Activated CD8-positive, alpha-beta T cell treated with anti-CD3 and anti-CD28 coated beads for 36 hours (primary cell): ENCODE data around the gene AGL. TPM values are rescaled to one million over a fixed set of nuclear protein-coding genes. Genes with fewer than 3 reads are reported as not detected.

Experiments used
- ATAC-seq: fragments of 200-7000 bp; cut with Tn5 transposase; one replicate; pipeline ENCODE4 v1.10.0; 2021; ENCODE audit warnings: mild to moderate bottlenecking, moderate library complexity
- CTCF ChIA-PET: fragments of 350-600 bp; sonication (Branson Sonifier 250); formaldehyde crosslinking; loops from one replicate; lab custom pipeline; 2021; ENCODE audit warnings: antibody characterized with exemption; lab: Charles Lee
- POLR2A ChIA-PET: fragments of 350-600 bp; sonication (Branson Sonifier 250); formaldehyde crosslinking; loops from one replicate; lab custom pipeline; 2021; ENCODE audit warnings: antibody characterized with exemption; lab: Charles Lee
- DNase-seq: peaks from one replicate; pipeline ENCODE4 v3.0.0-alpha.2; 2020
- H3K27ac Mint-ChIP-seq: one replicate; pipeline ENCODE4 v1.8.0; 2021; ENCODE audit warnings: mild to moderate bottlenecking, mixed read lengths
- H3K27me3 Mint-ChIP-seq: one replicate; pipeline ENCODE4 v1.8.0; 2021; ENCODE audit warnings: mixed read lengths
- H3K36me3 Mint-ChIP-seq: one replicate; pipeline ENCODE4 v1.8.0; 2021; ENCODE audit warnings: low read depth, mixed read lengths
- H3K4me1 Mint-ChIP-seq: one replicate; pipeline ENCODE4 v1.8.0; 2021; ENCODE audit warnings: low read depth, mixed read lengths
- H3K4me3 Mint-ChIP-seq: one replicate; pipeline ENCODE4 v1.8.0; 2021; ENCODE audit warnings: mild to moderate bottlenecking, moderate library complexity, mixed read lengths
- H3K9me3 Mint-ChIP-seq: one replicate; pipeline ENCODE4 v1.8.0; 2021; ENCODE audit warnings: mixed read lengths
- CTCF ChIP-seq: fragments of 200-600 bp; IDR thresholded peaks from one replicate; pipeline ENCODE4 v1.8.0; 2022; ENCODE audit warnings: antibody characterized with exemption, mild to moderate bottlenecking
- intact Hi-C: fragments of 100-400 bp; cut with micrococcal nuclease; formaldehyde crosslinking; loops from one replicate; pipeline ENCODE4 v1.10.0; 2022
- total RNA-seq, 2 experiments: library from RNA; stranded (reverse); gene quantifications; one replicate each; pipeline ENCODE4 v1.2.3, GENCODE V29; 2021

The AGL gene
- total RNA-seq, 2 experiments from 2014 or later, result 14.2 to 14.5 TPM

GRCh38 chr1:99811075-99811474 lies 39.1 kb upstream of the AGL start:
- DNase-seq (no peak), ATAC-seq (no peak)
- Mint-ChIP-seq H3K4me3 (no peak overlapping the region), H3K36me3 (no peaks in the 10 kb centered on the region), H3K27me3 (peaks cover 13% of the 10 kb centered on the region), H3K9me3 (no peaks in the 10 kb centered on the region), H3K27ac (no peak overlapping the region), H3K4me1 (peaks cover 18% of the 10 kb centered on the region)
- ChIA-PET CTCF (interaction anchor here (0.6 to 1.3 kb wide), 2 partner anchors 9 to 1058 kb away, joined by 3 read pairs; no protein-coding TSS in a partner anchor), POLR2A (no interaction called here)
- intact Hi-C loops, result no loop called here
- no peak for TF ChIP-seq CTCF

DNA sequence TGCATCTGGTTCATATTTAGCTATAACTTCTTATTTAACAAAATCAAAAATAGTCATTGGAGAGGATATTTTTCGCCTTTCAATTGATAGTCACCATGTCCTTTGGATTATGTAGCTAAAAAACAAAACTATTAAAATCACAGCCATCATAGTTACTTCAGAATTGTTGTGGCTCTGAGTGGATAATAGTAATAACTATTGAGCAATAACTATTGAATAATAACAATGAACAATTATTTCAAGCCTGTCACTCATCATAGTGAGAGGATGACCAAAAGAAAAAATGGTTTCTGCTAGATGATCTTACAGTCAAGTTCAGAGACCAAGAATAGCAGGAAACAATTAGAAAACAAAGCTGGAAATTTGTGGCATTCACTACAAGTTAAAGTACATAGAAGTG lies 38.4 kb upstream of the AGL start:
- DNase-seq (no peak), ATAC-seq (no peak)
- H3K27me3 Mint-ChIP-seq, result peaks cover 13% of the 10 kb centered on the region
- H3K4me3 Mint-ChIP-seq, result no peak overlapping the region
- H3K36me3 Mint-ChIP-seq, result no peaks in the 10 kb centered on the region
- intact Hi-C loops, result no loop called here
- TF ChIP-seq CTCF, result no peak
- no peak overlapping the region for H3K27ac Mint-ChIP-seq
- H3K4me1 Mint-ChIP-seq, result peaks cover 18% of the 10 kb centered on the region
- POLR2A ChIA-PET, result interaction anchor here (1.1 kb wide), 1 partner anchor 158 kb away, joined by 4 read pairs; the partner anchor contains the start of gene SLC35A3
- CTCF ChIA-PET, result interaction anchor here (1.3 kb wide), 1 partner anchor 1057 kb away, joined by 3 read pairs; no protein-coding TSS in a partner anchor
- H3K9me3 Mint-ChIP-seq, result no peaks in the 10 kb centered on the region

DNA sequence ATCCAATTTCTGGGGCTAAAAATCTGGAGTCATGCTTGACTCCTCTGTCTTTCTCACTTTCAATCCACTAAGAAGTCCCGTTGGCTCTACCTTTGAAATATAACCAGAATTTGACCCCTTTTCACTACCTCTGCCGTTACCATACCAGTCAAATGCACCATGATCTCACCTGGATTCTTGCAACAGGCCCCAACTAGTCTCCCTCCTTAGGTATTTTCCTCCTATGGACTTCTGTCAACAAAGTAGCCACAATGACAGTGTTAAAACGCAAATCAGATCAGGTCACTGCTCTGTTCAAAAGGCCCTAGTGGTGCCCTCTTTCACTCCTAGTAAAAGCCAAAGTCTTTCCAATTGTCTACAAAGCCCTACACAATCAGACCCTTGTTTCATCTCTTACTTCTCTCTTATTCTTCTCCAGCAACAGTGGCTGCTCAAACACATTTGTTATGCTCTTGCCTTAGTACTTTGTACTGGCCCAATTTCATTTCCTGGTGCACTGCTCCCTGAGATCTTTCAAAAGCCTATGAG lies 35.7 kb upstream of the AGL start:
- Mint-ChIP-seq H3K27me3 (peaks cover 4% of the 10 kb centered on the region), H3K36me3 (no peaks in the 10 kb centered on the region), H3K27ac (no peak overlapping the region), H3K4me1 (peaks cover 6% of the 10 kb centered on the region), H3K9me3 (no peaks in the 10 kb centered on the region), H3K4me3 (no peak overlapping the region)
- ChIA-PET CTCF (no interaction called here), POLR2A (no interaction called here)
- no peak for DNase-seq
- intact Hi-C loops, result no loop called here
- TF ChIP-seq CTCF, result no peak
- ATAC-seq, result no peak

DNA sequence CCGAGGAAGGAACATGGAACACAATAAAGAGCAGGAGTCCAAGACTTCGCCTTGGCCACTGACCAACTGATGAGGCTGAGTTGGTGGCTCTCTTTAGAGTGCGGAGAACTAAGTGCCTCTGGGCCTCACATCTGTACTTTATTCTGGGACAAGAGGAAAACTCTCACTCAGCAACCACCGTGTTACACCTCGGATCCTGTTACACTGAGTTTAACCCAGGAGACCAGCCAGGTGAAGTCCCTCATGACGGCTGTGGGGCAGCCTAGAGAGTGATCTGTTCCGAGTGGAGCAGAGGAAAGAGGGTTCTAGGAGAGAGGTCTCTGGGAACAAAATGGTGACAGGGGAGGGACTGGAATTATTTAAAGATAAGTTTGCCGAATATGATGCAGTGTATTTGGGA lies 33.5 kb upstream of the AGL start:
- peaks cover 4% of the 10 kb centered on the region for H3K27me3 Mint-ChIP-seq
- POLR2A ChIA-PET, result no interaction called here
- no peak for DNase-seq
- no peak overlapping the region for H3K27ac Mint-ChIP-seq
- no peaks in the 10 kb centered on the region for H3K9me3 Mint-ChIP-seq
- no peak for ATAC-seq
- no peak overlapping the region for H3K4me3 Mint-ChIP-seq
- H3K4me1 Mint-ChIP-seq, result peaks cover 11% of the 10 kb centered on the region
- intact Hi-C loops, result no loop called here
- CTCF ChIA-PET, result no interaction called here
- no peak for TF ChIP-seq CTCF
- no peaks in the 10 kb centered on the region for H3K36me3 Mint-ChIP-seq

GRCh38 chr1:99818063-99818699 lies 32.0 kb upstream of the AGL start:
- ATAC-seq (no peak), DNase-seq (no peak)
- ChIA-PET CTCF (interaction anchor here (1.0 kb wide), 1 partner anchor 13 kb away, joined by 3 read pairs; no protein-coding TSS in a partner anchor), POLR2A (no interaction called here)
- H3K27ac Mint-ChIP-seq, result no peak overlapping the region
- H3K36me3 Mint-ChIP-seq, result no peaks in the 10 kb centered on the region
- no peaks in the 10 kb centered on the region for H3K27me3 Mint-ChIP-seq
- intact Hi-C loops, result no loop called here
- peaks cover 11% of the 10 kb centered on the region for H3K4me1 Mint-ChIP-seq
- H3K4me3 Mint-ChIP-seq, result no peak overlapping the region
- H3K9me3 Mint-ChIP-seq, result no peaks in the 10 kb centered on the region
- no peak for TF ChIP-seq CTCF
